VCaP (cell line): Measurements from ENCODE around the gene TBC1D2B.

Experiments
- H3K27ac ChIP-seq: fragments of 450-650 bp; 2 replicates; pipeline ENCODE4 v1.5.1; 2017
- TF ChIP-seq, protein P1 (sequence below): fragments of 450-650 bp; conservative IDR thresholded peaks from 2 replicates; pipeline ENCODE4 v1.5.1; 2017; ENCODE audit warnings: mild to moderate bottlenecking, moderate library complexity

The TBC1D2B gene

DNA sequence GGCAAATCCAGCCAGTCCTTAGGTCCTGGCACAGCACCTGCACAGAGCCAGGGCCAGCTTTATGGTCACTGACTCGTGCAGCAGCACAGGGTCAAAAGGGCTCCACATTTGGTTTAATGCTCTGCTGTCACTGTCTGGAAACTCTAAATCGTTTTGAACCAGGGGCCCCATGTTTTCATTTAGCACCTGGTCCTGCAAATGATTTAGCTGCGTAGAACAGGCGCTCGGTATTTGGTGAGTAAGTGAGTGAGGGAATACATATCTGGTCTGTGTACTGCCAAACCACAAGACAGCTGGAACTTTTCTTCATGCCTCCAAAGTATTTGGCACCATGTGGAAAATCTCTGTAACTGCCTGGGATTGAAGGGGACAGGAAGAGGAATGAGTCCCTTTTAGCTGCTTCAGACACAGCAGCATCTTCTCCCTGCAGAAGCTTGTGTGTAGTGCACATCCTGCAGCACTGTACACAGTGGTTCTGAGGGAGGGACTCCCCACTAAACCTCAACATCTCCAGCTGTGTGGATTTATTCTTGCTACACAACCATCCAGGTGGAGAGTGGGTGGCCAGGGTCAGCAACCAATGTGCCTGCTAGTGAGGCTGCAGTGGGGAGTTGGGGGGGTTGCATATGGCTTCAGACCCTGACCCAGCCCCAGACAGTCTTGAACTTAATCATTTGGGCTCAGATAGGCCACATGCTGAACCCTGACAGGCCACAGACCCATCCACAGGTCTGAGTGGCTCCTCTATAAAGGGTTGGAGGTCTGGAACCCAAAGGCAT is 15.9 kb upstream of the TBC1D2B start:
- TF ChIP-seq, protein P1, sequence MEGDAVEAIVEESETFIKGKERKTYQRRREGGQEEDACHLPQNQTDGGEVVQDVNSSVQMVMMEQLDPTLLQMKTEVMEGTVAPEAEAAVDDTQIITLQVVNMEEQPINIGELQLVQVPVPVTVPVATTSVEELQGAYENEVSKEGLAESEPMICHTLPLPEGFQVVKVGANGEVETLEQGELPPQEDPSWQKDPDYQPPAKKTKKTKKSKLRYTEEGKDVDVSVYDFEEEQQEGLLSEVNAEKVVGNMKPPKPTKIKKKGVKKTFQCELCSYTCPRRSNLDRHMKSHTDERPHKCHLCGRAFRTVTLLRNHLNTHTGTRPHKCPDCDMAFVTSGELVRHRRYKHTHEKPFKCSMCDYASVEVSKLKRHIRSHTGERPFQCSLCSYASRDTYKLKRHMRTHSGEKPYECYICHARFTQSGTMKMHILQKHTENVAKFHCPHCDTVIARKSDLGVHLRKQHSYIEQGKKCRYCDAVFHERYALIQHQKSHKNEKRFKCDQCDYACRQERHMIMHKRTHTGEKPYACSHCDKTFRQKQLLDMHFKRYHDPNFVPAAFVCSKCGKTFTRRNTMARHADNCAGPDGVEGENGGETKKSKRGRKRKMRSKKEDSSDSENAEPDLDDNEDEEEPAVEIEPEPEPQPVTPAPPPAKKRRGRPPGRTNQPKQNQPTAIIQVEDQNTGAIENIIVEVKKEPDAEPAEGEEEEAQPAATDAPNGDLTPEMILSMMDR: no peak

DNA sequence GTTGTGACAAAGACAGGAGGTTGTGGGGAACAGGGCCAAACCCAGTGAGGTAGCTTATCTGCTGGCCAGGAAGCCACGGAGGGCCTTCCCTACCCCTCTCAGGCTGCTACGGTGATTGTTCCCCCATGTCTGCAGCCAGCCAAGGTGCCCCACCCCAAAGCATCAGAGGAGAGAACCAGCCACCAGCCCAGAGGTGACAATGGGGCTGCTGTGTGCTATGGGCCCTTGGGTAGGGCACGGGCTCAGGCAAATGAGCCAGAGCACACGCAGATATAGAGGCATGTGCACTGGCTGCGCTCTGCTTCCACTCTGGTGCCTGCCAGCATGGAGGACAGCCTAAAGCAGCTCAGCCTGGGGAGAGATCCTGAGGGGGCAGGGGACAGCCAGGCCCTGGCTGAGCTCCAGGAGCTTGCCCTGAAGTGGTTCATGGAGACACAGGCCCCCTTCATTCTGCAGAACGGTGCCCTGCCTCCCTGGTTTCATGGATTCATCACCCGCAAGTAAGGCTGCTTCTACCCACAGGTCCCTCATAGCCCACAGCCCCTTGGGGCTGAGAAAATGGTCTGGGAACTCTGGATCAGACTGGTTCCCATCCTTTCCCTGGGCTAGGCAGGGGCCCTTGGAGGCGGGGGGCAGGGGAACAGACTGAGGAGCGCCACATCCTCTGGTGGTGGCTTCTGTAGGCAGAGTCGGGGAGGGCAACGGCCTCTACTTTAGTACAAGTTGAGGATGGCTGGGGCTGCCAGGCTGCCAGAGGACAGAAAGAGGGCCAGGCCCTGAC is 14.9 kb upstream of the TBC1D2B start, which contains the start of gene SH2D7:
TSS of gene SH2D7 (plus strand) at position 301 of the 781 bp plus-strand sequence. CDS start at position 325, 24 bp downstream.
- TF ChIP-seq, protein P1: no peak

More for the DNA sequence above, 15.9 kb upstream of the TBC1D2B start:
- no peak overlapping the region for H3K27ac ChIP-seq

DNA sequence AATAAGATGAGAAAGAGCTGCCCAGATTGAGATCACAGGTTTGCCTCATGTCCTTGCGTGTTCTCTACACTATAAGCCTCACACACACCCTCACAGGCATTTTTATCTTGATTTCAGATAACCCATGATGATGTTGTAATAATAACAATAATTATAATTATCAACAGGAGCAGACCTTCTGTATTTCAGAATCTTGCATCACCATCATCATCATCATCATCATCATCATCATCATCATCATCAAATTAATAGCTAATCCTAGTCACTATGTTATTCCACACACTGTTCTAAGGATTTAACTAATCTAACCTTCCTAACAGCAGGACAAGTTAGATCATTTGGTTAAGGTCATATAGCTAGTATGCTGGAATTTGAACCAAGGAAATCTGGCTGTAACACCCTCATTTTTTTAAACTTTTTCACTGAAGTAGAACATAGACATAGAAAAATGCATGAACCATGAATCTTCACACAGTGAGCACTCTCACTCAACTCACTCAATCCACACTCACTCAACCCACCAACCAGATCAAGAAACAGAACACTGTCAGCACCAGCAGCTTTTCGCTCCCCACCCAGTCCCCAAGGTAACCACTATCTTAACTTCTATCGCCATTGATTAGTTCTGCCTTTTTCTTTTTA is 13.0 kb upstream of the TBC1D2B start:
- H3K27ac ChIP-seq: no peak overlapping the region
- TF ChIP-seq, protein P1: no peak

More for the DNA sequence above, 14.9 kb upstream of the TBC1D2B start, which contains the start of gene SH2D7:
- no peak within 1 kb of the TSS for H3K27ac ChIP-seq

- TF ChIP-seq, protein P1: no peak
- H3K27ac ChIP-seq: no peak overlapping the region
Observed at GRCh38 chr15:78088773-78089080, 11.2 kb upstream of the TBC1D2B start.

- TF ChIP-seq, protein P1: no peak
- no peak overlapping the region for H3K27ac ChIP-seq
Observed at GRCh38 chr15:78087951-78088772, 10.7 kb upstream of the TBC1D2B start.

DNA sequence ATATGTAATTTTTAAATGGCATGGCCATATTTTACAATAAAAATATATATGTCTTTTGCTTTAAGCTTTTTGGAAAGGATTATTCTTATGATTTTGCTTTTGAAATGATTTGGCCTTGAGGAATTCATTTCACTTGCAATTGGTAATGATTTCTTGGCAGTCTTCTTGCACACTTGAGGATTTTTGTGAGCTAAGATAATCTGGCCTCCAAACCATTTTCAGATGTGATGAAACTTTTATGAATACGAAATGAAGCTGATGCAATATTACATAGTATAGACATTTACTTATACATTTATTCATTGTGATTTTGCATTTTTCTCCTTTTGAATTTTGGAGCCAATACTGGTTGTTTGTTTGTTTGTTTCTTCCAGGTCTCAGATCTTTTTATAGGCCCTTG is 8.4 kb upstream of the TBC1D2B start:
- H3K27ac ChIP-seq: no peak overlapping the region
- TF ChIP-seq, protein P1: no peak
